Fibroblast of lung (primary cell): ENCODE measurements around the gene CALCB.

Experiments
- EZH2 ChIP-seq: IDR thresholded peaks from 2 replicates; pipeline ENCODE4 v1.5.1; 2012; ENCODE audit warnings: low read length, control low read depth, mild to moderate bottlenecking; ENCODE audit errors: missing control alignments
- TF ChIP-seq, protein P1 (sequence below), 2 donors: IDR thresholded peaks in 1 of 2; conservative IDR thresholded peaks in 1 of 2; 1 replicate in 1 of 2; 2 replicates in 1 of 2; pipeline ENCODE4 v1.5.1; 2011 to 2012; ENCODE audit warnings: low read length in 2 of 2, control low read depth in 1 of 2, inconsistent platforms in 1 of 2, low read depth in 1 of 2, mild to moderate bottlenecking in 1 of 2

DNA sequence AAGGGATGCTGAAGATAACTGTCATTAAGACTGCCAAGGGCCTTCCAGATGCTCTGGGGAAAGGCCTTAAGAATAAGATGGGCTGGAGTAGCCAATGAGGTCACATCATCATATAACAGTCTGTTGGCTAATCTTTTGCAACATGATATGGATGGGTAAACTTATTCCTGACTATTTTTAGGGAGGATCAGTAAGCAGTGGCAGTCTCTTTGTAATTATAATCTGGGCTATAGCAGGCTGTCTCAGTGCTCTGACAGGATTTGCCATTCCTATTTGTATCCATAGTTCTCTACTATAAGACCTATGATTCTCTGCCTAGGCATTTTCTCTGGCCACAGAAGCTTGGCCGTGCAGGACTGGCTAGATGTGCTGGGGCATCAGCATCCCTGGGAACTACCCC is 16.1 kb upstream of the CALCB start:
- TF ChIP-seq, protein P1, sequence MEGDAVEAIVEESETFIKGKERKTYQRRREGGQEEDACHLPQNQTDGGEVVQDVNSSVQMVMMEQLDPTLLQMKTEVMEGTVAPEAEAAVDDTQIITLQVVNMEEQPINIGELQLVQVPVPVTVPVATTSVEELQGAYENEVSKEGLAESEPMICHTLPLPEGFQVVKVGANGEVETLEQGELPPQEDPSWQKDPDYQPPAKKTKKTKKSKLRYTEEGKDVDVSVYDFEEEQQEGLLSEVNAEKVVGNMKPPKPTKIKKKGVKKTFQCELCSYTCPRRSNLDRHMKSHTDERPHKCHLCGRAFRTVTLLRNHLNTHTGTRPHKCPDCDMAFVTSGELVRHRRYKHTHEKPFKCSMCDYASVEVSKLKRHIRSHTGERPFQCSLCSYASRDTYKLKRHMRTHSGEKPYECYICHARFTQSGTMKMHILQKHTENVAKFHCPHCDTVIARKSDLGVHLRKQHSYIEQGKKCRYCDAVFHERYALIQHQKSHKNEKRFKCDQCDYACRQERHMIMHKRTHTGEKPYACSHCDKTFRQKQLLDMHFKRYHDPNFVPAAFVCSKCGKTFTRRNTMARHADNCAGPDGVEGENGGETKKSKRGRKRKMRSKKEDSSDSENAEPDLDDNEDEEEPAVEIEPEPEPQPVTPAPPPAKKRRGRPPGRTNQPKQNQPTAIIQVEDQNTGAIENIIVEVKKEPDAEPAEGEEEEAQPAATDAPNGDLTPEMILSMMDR (conservative IDR thresholded peaks at IDR 0.05 in 1 of 2, IDR thresholded peaks at IDR 0.05 in 1 of 2; ENCODE audit: low read depth in 1 of 2, low read length in 2 of 2), result no peak
- TF ChIP-seq EZH2, result no peak
